ENCODE measurements around the gene CAPS. TPM values are rescaled to one million over a fixed set of nuclear protein-coding genes. Genes with fewer than 3 reads are reported as not detected.

CAPS gene
- total RNA-seq, 1 donor from 2014 or later: 5.3 TPM

DNA sequence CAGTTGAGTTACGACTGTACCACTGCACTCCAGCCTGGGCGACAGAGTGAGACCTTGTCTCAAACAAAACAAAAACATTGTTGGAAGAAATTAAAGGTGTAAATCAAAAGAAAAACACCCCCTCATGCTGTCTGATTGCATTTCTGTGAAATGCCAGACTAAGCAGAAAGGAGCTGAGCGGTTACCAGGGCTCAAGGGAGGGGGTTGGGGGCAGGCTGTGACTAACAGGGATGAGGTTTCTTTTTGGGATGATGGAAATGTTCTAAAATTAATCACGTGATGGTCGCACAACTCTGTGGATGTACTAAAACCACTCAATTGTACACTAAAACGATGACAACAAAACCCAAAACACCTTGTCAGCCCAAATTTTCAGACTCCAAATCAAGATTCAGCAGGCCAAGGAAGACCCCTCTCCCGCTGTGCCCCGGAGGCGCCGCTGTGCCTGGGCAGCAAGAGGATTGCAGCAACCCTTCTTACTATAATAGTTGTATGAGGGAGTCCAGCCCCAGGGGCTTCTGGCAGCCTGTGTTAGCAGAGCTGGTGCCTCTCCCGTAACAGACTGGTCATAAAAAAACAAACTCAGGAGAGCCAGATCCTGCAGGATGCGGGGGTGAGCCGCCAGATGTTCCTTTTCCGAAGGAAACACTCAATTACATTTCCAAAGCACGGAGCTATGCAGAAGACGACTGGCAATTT lies 20.9 kb downstream of the CAPS start:
- DNase-seq: peak; percentile 29

DNA sequence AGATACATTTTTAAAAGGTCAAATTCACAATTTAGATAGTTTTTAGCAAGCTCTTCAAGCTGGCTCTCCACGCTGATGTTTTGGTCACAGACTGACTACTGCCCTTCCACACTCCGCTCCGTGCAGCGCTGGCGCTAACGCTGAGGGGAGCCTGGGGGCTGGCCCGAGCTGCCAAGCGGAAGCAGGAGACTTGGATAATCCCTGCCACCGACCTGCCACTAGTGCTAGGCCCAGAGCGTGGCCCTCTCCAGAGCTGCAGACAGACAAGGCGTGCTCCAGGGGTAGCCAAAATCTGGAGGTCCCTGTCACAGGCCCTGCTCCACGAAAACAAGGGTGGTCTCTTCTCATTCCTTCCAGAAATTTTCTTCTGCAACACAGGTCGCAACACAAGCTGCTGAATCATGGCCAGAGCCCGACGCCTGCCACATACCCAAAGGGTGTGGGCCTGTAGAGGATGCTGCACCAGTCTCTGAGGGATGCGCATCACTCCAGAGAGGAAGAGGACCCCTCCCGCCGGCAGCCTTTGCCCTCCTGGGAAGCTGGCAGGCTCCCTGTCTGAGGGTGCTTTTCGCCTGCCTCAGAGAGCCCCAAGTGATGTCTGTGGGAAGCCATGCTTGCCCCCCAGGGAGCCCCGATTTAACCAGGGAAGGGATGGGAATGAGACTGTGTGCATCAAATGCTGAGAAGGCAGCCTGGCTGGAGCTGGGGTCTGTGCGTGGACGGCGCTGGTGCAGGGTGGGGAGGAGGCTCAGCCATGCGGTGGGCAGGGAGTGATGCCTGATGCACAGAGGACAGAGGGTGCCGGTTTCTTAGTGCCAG lies 21.6 kb downstream of the CAPS start:
- no peak for DNase-seq

DNA sequence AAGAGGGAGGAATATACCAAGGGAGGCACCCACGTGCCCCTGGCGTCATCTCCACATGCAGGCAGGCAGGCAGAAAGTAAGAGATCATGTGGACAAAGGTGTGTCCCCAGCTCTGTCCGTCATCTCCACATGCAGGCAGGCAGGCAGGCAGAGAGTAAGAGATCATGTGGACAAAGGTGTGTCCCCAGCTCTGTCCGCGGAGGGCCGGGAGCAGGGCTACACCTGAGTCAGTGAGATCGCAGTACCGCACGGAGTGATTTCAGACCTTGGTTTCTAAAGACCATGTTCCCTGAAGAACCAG lies 22.2 kb downstream of the CAPS start:
- DNase-seq: no peak

DNA sequence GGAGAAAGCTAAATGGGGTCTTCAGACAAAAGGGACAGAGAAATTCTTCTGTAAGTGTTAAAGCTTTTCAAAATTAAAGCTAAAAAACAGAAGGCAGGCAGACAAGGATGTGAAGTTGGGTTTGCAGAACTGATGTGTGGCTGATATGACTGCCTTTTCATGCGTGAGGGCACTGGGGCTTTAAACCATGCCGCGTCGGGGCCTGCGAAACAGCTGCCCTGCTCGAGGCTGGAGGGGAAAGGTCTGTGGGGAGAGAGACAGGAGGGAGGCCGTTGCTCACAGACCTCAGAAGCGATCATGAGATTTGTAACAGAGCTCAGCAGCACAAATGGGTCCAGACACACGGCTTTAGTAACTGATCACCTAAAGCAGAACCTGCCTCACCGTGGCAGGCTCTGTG lies 23.5 kb downstream of the CAPS start:
- DNase-seq: no peak

DNA sequence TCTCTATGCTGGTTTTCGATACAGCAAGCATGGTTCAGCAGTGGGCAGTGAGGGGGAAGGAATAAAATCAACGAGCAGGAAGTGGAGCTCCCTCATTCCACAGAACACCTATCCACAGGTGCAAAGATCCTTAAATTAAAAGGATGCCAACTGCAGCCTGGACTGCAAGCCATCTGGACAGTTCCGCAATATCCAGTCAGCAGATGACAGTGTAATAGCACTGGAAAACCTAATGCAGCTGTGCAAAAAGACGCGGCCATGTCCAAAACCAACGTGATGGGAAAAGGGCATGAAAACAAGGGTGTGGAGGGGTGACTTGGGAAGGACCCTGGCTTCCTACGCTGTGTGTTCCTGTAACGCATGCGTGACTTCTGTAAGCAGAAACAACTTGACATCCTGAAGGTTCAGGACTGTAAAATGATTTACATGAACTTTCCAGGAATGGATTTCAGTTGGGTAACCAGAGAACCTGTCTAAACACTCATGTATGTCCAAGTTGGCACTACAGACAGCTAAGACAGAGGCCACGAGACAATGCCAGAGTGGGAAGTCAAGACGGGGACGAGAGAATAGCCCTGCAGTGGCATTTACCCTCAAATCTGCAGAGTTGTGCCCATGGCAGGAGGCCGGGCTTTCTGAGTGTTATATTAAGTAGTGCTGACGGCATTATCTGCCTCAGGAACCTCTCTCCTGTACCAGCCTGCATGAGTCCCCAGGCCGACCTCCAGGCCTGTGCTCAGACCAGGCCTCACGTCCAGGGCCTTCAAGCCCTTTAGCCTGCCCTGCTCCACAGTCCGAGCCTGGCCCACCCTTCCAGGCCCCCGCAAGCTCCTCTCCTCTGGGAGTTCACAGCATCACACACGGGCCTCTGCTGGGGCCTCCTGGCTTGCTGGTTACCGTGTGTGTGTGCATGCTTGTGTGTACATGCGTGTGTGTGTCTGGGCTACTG lies 26.5 kb downstream of the CAPS start:
- DNase-seq: no peak

DNA sequence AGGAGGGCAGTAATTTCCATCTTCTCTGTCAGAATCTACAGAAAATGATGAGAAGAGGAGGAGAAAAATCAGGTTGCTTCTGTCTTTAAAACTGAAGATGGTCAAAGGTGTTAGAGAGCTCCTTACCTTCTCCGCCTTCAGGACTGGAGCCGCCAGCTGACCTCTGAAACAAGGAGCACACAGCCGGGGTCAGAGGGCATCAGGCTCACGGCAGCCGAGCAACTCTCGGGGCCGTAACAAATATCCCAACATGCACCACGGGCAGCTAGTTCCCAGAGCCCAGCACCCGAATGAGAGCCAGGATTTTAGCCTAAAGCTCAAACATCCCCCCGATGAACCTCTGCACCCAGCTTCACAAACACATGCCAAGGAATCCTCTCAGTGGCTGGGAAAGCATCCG lies 27.6 kb downstream of the CAPS start:
- DNase-seq: no peak

DNA sequence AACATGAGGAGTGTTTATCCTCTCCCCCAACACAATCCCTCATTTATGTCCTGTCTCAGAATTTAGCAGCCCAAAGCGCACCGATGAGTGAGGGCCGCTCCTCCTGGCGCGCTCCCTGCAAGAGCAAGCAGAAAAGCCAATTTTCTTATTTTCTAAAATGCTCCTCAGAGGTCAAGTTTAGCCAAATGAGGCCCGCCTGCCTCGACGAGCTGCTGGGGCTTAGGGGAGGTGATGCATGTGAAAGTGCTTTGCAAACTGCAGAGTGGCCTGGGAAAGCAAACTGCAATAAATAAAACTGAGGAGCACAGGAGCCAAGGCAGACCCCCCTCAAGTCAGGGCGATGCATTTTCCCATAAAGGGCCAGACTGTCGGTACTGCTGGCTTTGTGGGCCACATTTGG lies 29.0 kb downstream of the CAPS start:
- no peak for DNase-seq

DNA sequence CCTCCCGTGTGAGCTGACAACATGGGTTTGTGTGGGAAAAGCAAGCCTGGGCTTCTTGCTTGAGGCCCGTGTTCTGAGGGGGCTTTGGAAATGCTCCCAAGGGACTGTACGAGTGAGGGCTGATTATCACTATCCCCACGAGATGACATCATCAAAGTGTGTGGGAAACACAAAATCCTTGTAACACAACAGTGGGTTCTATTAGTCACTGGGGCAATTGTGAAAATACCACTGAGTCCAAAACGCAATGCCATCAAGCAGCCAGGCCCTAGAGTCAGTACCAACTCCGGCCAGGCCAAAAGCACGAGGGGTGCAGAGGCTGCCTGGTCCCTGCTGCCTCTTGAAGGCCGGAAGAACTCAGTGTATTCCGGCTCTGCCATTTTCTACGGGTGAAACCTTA lies 29.6 kb downstream of the CAPS start:
- DNase-seq: no peak

DNA sequence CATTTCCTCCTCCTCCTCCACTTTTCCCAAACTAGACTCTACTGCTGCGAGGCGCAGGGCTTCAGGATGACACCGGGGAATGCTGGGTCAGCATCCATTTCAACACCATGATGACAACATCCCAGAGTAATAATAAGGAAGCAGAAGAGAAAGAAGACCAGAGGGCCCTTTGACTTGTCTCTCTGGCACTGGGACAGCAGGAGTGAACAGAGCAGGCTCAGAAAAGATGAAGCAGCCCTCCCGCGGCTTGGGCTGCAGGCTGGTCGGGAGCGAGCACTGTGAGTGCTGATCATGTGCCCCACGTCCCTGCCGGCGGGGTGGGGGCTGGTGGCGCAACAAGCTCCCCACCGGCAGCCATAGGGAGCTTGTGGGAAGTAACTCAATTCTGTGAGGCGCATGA lies 33.4 kb downstream of the CAPS start:
- no peak for DNase-seq

DNA sequence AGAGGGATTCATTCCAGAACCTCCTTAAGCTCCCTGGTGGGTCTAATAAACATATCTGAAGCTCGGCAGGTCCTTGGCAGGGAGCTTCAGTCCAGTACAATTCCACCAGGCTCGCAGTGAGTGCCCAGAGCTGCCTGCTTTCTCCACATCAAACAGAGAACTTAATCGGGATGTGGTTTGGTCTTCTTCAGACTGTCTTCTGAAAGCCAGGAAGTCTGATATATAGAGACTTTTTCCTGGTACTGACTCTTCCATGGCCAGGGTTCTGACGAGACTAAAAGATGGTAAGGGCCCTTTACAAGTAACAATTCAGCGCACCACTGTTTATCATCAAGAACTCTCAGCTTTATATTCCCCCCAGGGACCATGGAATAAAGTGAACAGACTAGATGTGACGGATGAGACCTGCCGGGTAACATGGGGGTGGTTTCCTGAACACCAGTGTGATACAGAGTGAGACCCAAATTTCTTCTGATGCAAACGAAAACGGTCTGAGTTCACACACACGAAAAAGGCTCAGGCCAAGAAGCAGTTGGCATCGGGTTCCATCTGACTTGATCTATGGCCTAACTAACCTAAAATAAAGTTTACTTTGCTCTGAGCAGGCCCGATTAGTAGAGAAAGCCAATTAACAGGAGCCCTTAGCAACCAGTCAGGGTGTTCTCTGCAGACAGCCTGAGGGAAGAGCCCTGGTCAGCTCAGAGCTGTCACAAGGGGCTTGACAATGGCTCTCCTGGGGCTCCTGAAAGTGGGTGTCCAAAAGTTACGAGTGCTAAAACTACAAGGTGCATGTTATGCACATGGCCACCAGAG lies 34.9 kb downstream of the CAPS start:
- no peak for DNase-seq

DNA sequence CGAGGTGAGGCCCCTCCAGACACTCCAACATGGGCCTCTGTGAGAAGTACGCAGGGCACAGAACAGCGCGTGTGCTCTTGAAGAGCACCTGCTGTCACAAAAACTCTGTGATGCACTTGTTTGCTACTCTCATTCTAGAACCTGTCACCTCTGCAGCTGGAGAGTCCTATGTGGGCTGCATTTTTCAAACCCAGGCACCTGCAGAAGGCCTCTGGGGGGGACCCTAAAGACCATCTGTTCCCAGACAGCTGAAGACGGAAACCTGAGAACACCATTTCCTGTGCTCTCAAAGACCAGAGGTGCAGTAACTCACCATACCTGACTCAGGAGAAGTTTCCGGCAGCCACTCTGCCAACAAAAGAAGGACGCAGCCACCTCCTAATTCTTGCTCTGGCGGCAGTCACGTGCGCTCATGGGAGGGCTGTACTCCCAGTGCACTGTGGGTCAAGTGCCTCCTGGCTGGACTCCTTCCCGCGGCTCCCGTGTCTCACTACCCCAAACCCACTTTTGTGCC lies 35.8 kb downstream of the CAPS start:
- no peak for DNase-seq

DNA sequence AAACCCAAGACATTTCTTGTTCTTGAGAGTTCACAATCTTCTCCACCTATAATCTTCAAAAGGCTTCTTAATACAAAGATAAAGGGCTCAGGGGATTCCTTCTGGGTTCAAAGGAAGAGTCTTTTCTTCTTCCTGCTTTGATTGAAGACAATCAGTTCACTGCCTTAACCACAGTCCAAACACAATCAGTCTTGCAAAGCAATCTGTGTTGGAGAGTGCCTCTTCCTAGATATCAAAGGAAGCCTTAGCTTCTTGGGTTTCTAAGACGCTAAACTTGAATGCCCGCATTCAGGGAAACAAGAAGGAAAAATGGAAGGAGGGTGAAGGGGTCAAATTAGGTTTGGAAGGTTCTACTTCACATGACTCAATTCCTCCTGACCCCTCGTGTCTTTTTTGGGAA lies 36.7 kb downstream of the CAPS start:
- DNase-seq: no peak

DNA sequence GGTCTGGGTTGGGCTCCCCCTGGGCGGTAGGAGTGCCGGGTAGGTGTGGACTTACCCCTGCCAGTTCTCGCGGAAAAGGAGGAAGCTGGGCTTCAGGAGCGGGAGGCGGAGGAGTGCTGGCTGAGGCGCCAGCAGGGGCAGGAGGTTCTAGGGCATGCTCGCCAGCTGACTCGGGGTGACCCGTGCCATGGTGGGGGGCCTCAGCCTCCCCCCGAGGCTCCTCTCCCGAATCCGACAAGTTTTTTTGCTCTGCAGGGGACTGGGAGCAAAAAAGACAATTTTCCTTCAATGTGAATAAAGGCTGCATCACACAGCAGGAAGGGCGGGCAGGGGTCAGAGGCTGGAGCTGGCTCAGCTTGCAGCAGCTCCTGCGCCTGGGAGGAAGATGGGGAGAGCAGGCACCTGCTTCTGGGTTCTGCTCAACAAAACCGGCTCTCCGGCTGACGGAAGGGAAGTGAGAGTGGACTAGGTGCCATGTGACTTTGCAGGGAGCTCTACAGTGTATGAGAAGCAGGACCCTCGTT lies 37.3 kb downstream of the CAPS start:
- no peak for DNase-seq

DNA sequence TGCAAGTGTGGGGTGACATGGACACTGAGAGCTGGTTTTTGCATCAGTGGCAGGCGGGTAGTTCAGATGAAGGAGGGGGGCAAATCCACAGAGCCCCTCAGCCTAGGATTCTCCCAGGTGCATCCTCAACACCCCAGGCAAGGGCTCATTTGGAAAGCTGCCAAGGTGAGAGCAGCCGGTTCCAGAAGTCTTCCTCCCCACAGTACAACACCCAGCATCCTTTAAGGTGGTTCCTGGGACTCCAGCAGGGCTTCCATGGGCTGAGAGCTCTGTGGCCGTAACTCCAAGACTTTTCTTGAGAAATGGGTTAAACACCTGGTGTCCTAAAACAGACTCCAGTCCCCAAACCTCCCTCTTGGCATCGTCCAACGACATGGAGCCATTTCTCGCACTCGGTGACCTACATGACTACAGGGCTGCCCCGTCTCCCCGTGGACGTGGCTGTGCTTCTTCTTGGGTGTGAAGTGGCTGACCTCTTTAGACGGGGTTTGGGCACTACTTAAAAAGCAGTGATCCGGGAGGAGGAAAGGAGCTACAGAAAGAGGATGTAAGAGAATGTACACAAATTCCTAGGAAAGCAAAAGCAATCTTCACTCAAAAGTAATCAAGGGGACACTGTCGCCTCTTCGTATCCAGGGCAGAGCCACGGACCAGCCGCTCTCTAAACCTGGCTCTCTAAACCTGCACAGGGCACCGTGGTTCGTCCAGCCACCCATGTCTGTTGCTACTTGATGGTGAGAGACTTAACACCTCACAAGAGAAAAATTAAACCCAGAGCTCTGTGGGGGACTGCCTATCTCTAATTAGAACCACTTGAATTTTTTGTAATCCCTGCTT lies 38.4 kb downstream of the CAPS start:
- no peak for DNase-seq

DNA sequence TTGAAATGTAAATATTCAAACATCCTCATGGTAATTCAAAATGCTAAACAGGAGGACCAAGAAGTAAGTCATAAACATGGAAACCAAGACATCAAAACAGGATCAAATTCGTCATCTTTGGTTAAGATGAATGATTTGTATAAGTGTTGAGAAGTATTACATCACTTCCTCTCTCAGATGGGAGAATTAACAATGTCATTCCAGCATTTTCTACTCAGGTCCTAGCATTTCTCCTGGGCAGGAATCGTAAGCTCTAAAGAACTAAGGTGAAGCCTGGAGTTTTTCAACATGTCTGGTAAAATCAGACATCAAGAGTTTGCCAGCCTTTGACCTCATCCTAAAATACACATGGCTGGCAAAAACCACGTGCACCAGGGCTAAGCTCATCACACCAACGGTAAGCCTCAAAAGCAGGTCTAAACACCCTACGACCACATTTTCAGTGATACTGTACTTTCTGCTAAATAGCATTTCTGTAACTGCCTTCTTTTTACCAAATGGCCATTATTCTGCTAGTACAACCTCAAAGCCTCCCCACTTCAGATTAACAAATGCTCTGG lies 39.1 kb downstream of the CAPS start:
- DNase-seq: no peak

DNA sequence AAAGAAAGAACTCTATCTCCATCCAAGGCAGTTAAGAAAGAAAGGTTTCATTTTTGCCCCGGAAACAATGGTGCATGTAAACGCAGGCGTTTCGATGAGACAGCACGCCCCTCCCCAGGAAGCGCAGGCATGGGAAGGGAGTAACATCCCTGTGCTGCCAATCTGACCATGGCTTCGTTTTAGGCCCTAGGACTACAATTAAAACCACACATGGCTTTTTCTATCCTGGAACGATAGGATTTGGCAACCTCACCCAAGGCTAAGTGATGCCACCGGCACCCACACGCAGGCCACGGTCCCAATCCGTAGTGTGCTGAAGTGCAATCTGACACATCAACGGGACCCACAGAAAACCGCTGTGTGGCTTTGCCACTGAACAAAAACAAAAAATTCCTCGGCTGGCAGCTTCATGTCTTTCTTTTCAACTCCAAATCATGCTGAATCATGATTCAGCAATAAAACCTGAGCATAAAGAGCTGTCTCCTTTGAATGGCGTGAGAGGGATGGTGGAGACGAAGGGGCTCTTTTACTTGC lies 39.7 kb downstream of the CAPS start:
- no peak for DNase-seq

DNA sequence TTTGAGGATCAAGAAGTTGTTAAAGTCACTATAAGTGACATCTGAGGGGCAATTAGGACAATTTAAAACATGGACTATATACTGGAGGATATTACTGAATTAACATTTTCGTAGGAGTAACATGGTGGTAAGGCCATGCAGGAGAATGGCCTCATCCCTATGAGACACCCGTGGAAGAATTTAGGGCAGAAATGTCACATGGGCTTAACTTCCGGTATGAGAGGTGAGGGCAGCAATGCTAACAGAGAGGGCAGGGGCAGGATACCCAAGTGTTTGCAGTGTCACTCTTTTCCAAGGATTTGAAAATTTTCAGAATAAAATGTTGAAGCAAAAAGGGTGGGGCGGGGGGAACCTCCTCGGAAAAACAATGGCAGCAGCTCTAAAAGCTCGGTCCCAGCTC lies 40.2 kb downstream of the CAPS start:
- no peak for DNase-seq

DNA sequence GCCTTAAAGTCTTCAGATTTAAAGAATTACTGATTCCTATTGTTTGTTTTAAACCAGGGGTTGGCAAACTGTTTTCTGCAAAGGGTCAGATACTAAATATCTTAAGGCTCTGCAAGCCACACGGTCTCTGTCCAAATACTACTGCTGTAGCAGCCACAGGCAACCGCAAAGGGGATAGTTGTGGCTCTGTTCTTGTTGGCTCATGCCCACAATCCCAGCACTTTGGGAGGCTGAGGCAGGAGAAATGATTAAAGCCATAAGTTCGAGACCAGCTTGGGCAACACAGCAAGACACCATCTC lies 41.5 kb downstream of the CAPS start:
- no peak for DNase-seq

DNA sequence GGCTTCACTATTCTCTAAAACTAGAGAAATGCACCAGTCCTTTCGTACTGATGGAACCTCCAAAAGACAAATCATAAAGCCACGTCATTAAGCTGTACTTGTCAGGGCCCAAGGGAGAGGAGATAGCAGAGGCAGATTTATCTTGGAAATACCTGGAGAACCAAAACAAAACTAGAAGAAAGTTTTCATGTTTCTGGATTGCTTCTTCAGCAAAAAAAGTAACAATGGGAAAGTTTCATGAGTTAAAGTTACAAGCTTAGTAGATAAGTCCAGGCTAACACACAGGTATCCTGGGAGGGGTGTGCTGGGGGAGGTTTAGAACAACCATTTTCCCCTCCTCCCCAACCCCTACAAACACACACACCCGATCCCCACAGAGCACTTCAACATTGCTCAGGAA lies 42.3 kb downstream of the CAPS start:
- no peak for DNase-seq

DNA sequence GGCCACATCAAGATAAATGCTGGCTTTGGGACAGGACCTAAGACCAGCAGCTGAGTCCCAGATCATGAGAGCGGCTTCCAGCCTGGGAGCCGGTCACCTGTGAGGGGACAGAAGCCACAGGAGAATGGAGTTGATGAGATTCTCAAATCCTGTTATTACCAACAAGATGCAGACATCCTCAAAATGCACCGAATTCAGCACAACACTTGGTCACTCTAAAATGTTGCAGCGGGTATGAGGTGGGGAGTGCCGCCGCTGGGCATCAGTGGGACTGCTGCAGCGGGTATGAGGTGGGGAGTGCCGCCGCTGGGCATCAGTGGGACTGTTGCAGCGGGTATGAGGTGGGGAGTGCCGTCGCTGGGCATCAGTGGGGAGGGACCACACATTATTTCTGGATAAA lies 42.7 kb downstream of the CAPS start:
- DNase-seq: no peak
